HG03045 (cell line): ENCODE results near the gene C1QL1.
"Not testable (repeated sequence)": the region's sequence is repeated elsewhere in the genome, so short reads cannot be mapped to it uniquely, and the experiment has no call there.

Experiments used
- ATAC-seq: cut with Tn5 transposase; IDR thresholded peaks from one replicate; pipeline ENCODE4 v1.9.1; 2021; ENCODE audit warnings: mild to moderate bottlenecking, moderate library complexity; ENCODE audit not compliant: unreplicated experiment

C1QL1 gene

DNA sequence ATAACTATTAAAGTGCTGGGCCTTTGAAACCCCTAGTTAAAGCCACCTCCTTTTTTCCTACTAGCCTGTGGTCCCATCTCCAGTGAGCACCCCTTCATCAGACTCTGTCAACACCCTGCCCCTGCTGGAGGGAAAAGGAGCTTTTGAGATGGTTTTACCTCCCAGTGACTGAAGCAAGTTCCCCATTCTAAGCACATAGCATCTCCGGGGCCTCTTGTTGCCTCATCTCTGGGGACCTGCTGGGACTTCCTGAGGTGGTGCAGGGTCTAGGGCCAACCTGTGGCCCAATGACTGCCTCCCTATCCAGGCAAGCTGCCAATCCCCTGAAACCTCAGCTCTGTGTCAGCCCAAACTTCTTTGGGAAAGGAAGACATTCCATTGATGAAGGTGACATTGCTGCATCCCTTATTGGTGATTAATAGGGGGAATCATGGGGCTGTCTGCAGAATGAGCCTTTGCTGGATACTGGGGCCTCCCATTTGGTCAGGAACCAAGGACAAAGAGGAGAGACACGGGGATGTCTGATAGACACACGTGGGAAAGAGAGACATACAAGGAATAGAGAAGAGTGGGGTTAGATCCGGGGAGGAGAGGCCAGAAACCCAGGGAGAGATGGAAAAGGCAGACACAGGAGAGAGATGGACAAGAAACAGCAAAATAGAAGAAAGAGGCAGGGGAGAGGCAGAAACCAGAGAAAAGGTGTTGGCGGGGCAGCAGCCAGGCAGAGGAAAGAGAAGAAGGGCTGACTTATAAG lies 2.4 kb downstream of the C1QL1 start:
- no peak for ATAC-seq

DNA sequence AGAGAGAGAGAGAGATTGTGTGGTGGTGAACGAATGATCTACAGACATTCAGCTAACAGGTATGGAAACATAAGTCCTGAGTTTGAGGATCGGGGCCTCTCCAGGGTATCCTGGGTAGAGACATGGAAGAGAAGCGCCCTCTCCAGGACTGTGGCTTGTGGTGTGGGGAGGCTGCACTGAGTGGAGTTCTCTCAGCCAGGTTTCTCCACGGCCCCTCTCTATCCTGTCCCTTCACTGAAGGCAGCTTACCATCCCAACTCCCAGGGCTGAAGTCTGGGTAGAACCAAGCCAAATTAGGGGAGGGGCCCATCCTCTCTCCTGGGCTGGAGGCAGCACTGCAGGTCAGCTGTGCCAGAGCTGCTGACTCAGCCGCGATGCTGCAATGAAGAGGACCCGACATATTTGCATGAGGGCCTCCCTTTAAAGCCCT lies 6.2 kb downstream of the C1QL1 start:
- ATAC-seq: no peak

DNA sequence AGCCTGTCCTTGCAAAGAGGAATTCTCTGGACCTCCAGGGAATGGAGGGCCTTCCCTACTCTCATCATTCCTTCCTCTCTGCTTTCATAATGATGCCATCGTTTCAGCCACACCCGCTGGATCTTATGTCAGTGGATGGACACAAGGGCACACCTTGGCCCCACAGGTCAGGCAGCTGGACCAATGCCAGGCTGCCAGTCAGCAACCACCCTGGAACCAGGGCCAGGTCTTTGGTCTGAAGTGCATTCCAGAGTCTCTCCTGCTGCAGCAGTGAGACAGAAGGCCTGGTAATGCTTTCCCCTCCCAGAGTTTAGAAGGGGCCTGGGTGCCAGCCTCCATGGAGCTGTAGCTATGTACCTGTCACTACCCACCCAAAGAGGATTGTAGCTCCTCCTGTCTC lies 7.4 kb downstream of the C1QL1 start:
- ATAC-seq: no peak

DNA sequence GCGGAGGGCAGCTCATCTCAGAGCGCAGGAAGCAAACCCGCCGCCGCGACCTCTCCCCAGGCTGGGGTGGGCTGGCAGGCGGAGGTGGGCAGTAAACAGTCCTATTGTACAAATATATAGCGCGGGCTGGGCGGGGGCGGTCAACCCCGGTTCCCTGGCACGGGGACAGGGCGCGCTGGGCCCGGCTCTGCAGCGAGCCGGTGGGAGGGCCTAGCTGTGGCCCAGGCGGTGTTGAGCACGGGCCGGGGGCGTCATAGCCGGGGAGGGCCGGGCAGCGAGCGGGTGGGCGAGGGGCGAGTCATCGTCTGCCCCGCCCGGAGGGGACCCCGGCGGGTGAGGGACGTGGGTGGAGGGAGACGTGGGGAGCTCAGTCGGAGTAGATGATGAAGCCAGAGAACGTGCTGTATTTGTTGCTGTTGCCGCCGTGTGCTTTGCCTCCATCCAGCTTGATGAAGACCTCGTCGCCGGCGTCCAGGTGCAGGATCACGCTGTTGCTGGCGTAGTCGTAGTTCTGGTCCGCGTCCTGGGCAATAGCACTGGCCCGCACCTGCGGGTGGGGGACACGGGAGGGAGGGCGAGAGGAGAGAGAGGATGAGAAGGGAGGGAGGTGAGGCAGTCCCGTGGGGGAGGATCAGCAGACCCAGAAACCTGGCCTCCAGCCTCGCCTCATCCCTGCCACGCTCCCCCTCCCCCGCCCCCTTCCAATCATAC lies 8.1 kb downstream of the C1QL1 start:
- no peak for ATAC-seq

DNA sequence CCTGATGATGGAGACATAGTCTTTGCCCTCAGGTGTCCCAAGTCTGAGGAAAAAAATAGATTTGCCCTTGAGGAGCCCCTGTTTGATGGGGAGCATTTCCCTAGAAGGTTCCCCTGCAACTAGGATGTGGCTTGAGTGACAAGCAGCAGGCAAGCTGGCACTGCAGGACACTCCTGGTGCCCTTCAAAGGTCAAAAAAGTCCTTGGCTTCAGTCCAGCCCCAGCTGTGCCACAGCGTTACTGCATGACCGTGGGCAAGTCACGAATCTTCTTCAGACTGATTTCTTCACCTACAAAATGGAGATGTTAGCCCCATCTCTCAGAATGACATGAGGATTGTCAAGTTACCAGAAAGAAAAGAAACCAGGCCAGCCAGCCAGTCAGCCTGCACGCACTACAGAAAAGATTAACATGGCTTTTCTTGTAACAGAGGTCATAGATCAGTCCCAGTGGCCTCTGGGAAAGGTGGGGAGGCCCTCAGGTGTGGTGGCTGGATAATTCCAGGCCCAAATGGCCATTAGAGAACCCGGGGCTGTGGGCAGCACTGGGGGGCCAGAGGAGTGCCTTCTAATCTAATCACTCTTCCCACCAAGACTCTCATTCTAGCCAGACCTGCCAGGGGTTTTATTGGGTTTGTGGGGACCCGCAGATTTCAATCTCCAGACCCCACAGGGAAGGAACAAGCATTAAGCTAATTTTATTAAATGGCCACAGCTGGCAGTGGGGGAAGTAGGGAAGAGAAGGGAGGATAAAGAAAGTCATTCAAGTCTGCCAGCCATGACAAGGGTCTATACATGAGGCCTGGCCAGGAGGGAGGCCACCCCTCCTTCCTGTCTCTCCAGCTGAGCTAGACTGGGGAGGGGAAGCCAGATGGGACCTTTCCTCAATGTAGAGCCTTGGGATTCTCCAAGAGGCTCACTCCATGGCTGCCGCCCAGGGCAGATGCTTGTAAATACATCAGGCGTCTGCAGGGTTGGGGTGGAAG lies 10.8 kb downstream of the C1QL1 start:
- no peak for ATAC-seq

DNA sequence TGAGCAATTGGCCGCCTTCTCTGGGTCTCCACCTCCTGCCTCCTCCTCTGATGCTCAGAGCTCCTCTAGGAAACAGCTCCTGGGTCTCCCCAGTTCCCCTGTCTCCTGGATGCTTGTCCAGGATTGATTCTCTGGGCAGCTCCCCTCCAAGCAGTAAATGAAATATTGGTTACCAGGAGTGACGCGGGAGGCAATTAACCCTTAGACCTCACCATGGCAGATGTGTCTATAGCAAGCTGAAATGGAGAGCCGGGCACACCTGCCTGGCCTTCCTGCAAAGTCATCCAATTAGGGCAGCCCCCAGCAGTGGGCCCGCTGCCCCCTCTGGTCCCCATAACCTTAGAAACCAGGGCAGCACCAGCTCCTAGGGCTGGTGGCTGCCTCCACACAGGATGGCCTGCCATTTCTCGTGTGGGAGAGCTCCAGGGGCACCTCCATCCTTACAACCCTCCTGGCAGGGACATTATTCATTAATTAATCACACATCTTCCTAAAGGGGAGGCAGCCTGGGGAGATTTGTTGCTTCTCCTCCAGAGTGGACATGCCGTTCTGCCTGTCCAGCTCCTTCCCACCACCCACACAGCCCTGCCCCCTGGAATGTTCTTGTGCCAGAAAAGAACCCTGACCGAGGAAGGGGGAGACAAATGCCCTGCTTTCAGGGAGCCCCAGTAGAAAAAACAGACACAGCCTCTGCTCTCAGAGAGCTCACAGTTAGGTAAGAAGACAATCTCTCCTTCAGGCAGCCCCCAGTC lies 12.3 kb downstream of the C1QL1 start:
- ATAC-seq: no peak

DNA sequence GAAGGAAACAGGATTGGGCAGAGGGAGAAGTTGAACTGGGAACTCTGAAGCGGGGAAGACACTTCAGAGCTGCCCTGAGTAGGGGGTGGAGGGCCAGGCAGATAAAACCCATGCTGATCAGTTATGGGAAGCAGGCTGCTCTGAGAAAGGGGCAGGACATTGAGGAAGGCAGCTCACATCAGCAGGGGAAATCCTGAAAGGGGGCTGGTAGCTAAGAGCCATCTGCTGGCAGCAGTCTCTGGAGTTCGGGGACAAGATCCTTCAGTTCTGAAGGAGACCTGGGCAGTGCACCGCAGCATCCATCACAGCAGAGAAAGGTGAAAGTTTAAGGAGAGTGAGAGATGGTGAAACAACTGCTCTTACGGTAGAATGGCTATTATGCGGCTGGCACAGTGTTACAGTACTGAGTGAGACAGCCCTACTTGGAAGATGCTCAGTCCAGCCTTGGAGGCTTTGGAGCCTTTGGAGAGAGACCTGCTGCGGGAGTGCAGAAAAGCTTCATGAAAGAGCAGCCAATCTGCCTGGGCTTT lies 15.1 kb downstream of the C1QL1 start:
- no peak for ATAC-seq

DNA sequence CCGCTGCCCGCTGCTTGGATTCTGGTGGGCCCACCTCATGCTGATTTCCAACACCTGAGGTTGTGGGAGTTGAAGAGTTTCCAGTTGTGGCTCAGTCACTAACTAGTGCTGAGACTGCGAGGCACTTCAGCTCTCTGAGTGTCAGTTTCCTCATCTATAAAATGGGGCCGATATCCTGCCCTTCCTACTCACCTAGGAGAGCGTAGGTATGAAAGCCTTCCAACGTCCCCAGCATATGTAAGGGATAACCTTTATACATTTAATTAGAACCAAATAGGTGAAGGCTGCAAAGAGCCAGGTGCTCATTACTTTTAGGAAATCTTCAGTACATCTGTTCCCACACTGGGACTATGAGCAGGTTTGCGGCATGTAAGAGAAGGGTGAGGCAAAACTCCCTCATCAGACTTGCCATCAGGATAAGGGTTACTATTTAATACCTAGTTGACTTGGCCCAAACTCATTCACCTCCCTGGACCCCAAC lies 19.7 kb downstream of the C1QL1 start:
- no peak for ATAC-seq

DNA sequence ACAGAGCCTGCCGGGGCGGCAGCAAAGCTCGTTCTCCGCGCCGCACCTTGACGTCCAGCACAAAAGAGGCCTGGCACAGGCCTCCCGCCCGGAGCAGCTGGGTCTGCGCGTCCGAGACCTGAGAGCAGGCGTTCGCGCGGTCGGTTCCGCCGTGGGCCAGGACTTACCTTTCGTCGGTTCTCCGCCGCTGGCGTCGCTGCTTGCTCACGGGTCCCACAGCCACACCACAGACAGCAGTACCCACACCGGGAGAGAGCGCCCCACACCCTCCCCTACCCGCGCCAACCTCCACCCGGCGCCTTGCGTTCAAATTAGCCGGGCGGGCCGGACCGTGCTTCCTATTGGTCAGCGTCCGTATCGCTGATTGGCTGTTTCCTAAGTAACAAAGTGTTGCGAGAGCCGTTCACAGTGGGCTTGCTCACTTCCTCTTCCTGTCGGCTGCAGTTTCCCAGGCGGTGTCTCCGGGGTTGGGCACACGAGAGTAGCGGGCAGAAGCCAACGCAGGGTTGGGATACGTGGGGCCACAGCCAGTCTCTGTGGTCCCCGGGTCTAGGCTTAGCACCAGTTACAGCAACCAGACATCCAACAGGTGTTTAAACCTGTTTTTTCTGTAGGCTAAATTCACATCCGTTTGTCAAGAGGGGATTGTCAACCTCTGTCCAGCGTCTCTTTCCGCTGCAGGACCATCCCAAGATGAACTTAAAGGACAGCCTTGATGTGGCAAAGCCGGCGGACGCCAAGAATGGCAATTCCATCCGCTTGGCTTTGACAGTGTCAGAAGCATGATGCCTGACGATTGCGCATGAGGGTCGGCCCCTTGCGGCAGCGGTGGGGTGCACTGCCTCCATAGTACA lies 20.4 kb downstream of the C1QL1 start, which contains the start of gene KIF18B:
KIF18B (minus strand) TSS at position 313 of the 854 bp plus-strand sequence. CDS start 11,429 bp downstream, outside the sequence.
- ATAC-seq: peak; percentile 86

DNA sequence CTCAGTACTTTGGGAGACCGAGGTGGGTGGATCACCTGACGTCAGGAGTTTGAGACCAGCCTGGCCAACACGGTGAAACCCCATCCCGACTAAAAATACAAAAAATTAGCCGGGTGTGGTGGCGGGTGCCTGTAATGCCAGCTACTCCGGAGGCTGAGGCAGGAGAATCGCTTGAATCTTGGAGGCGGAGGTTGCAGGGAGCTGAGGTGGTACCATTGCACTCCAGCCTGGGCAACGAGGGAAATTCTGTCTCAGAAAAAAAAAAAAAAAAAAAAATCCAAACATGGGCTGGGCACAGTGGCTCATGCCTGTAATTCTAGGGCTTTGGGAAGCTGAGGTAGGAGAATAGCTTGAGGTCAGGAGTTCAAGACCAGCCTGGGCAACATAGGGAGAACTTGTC lies 22.5 kb downstream of the C1QL1 start:
- not testable (repeated sequence) for ATAC-seq

DNA sequence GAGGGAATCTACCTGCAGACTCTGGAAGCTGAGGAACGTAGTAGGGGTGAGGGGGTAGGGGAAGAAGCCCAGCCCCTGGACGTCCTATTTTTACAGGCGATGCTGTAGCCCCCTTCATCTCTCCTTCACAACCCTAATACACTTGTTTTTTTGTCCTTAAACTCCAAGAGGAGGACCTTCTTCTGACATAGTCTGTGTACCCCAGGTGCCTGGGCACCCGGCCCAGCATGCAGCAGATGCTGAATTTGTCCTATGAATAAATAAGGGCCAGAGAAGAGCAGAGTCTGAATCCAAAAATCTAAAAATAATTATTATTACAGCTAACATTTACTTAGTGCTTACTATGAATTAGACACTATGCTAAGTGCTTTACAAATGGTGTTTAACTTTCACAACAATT lies 25.6 kb downstream of the C1QL1 start:
- no peak for ATAC-seq

DNA sequence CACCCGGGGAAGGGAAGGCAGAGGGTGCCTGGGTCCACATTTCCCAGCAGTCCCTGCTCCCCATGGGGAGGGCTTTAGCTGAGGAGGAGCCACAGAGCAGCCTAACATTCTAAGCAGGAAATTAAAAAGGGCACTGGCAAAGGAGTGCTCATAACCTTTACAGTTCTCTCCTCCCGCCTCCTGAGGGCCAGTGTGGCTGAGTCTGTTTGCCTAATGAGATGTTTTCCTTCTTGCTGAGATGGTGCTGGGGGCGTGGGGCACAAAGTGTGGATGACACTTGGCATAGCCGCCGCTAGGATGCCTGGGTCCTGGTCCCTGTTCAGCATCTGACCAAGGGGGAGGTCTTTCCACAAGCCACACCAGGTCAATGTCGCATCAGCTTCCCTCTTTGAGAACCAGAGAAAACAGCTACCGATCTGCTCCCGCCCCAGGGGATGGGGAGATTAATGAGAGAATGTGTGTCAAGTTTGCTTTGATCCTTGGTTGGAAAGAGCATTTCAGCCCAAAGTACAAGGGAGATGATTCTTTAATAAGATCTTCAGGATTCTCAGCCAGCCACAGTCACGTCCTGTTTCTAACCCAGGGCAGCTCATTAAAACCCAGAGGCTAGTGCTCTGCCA lies 26.3 kb downstream of the C1QL1 start:
- no peak for ATAC-seq

DNA sequence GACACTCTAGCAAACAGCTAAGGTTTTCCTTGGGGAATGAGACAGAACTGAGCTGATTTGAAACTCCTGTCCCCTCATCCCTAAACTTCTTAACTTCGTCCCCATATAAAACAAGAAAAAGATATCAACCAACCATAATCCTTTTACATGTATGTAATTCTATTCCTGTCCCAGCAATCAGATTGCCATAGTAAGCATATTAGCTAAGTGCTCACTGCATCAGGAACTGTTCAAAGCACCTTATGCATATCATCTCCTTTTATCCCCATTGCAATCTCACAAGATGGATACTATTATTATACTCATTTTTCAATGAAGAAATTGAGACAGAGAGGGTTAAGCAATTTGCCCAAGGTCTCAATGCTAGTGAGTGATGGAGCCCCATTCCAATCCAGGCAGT lies 27.3 kb downstream of the C1QL1 start:
- ATAC-seq: no peak

DNA sequence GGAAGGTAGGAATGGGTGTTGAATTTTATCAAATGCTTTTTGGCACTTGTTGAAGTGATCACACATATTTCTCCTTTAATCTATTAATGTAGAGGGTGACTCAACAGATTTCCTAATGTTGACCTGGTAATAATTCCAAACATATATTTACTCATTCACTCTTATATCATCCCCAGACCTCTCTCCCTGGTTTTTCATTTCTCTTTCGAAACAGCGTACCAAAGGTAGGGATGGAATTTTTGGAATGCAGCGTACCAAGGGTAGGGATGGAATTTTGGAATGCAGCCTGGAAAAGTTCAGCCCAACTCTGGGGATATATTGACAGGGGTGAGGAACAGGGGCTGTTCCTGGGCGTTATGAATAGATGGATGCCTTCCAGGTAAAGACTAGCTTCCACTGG lies 27.8 kb downstream of the C1QL1 start:
- ATAC-seq: no peak

DNA sequence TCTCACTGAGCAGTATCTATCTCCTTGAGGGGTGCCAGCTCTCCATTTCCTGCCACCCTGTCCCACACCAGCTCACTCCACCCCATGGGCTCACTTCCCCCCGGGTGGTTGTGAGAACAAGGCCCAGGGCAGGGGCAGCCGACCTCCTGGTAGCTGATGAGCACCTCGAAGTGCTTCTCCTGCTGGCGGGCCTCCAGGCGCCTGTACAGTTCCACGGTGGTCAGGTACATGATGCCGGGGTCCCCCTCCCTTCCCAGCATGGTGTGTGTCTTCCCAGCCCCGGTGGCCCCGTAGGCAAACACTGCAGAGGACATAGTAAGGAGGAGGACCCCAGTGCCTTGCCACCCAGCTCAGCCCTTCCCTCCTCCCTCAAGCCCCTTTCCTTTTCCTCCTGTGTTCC lies 33.0 kb downstream of the C1QL1 start:
- ATAC-seq: no peak

DNA sequence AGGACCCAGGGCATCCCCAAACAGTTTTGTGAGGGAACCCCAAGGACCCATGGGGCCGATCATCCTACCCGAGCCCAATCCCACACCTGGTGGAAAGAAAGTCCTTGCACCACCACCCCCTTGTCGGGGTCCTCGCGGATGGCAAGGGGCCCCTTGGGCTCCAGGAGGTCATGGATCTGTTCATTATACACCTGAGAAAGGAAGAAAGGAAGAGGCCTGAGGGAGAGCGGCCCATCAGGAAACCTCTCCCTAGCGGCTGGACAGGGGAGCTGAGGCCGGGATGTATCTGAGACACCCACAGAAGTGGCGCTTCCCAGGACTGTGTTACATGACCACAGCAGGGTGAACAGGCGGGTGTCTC lies 33.4 kb downstream of the C1QL1 start:
- no peak for ATAC-seq

DNA sequence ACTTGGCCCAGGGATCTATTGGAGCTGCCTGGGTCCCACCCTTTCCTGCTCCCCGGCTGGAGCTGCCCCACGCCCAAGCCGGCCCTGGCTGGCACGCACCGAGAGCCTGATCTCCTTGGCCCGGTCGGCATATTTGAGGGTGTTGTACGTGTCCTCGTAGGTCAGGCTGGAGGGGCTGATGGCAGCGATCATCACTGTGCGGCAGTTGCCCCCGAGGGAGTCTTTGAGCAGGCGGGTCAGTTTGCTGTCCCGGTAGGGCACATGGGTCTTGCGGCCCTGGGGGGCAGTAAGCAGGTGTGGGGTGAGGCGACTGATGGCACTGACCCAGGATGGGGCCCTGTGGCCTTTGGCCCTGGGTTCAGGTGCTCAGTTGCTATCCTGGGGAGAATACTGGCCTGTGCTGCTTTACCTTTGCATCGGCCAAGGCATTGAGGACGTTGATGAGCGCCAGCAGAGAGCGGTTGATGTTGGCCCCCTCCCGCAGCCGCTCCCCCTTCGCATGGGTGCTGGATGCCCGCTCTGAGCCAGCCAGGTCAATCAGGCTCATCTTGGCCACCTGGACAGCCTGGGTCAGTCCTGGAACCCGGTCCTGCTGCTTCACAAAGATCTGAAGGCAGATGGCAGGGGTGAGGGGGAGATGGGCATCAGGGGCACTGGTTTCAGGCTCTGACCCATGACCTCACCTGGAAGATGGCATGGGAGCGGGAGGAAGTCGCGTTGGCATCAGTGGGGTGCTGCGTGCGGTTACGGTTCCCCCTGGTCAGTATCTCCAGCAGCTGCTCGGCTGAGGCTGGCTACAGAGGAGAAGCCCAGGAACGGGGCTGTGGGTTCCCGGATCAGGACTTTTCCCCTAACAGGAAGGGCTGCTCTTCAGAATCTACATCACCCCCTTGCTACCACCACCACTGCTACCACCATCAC lies 34.0 kb downstream of the C1QL1 start:
- ATAC-seq: no peak

DNA sequence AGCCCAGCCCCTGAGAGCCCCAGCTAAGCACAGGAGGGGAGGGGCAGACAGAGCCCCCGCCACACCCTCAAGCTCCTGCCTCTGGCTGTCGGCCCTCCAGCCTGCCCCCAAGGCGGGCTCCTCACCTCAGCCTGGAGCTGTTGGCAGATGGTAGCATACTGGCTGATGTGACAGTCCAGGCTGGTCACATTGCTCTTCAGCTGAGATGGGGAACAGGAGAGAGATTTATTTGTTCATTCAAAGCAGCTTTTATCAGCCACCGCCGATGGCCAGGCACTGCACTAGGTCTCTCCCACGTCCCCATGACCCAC lies 35.4 kb downstream of the C1QL1 start:
- ATAC-seq: no peak
